K562 (cell line): ENCODE data around the gene C19orf18. TPM values are rescaled to one million over a fixed set of nuclear protein-coding genes. Genes with fewer than 3 reads are reported as not detected.

Experiments
- ATAC-seq: fragments of 200-7000 bp; cut with Tn5 transposase; 3 replicates; pipeline ENCODE4 v1.9.1; 2020; ENCODE audit warnings: moderate library complexity
- BruUV-seq: library from RNA; stranded (reverse); fragments of 400-500 nt; replicated peaks from 2 replicates; lab custom pipeline; 2021; lab: Mats Ljungman, UMichigan
- CTCF ChIA-PET: fragments of 300-600 bp; formaldehyde crosslinking; extraction: SDS; loops from one replicate; lab custom pipeline; 2021; ENCODE audit warnings: low intra/inter-chr PET ratio; lab: Yijun Ruan, JAX
- POLR2A ChIA-PET: fragments of 300-600, 350-650 bp; sonication (Branson Sonifier 250); formaldehyde crosslinking; extraction: SDS; loops from one replicate; lab custom pipeline; 2021; ENCODE audit warnings: antibody characterized with exemption, inconsistent platforms; lab: Yijun Ruan, JAX
- DNase-seq, 4 experiments: peaks; one replicate each; pipeline versions ENCODE4 v3.0.0 to v3.0.0-alpha.2; 2011 to 2018; ENCODE audit warnings: low spot score in 3 of 4, mixed read lengths in 3 of 4; ENCODE audit errors: extremely low read depth in 1 of 4
- FAIRE-seq: peaks from 2 replicates; lab custom pipeline; 2011; peaks lifted over from hg19 to GRCh38; lab: Jason Lieb, UNC
- H2AFZ ChIP-seq: 2 replicates; pipeline ENCODE4 v1.6.0; 2011; ENCODE audit warnings: low read depth, low read length, control low read depth, inconsistent platforms
- H3K27ac ChIP-seq: fragments of 200-600 bp; 3 replicates; pipeline ENCODE4 v1.8.0; 2011; ENCODE audit warnings: low read depth, mild to moderate bottlenecking, control low read depth, inconsistent platforms, low read length, moderate library complexity, mixed read lengths; ENCODE audit errors: extremely low read depth
- H3K27me3 ChIP-seq, 2 experiments: fragments of 300-600 bp in 1 of 2; 2 replicates in 1 of 2; 3 replicates in 1 of 2; pipeline versions ENCODE4 v1.6.0 to v1.8.0; 2011; ENCODE audit warnings: inconsistent platforms in 2 of 2, low read length in 2 of 2, mild to moderate bottlenecking in 1 of 2, mixed read lengths in 1 of 2, moderate library complexity in 1 of 2; ENCODE audit not compliant: control insufficient read depth in 2 of 2, insufficient read depth in 2 of 2
- H3K36me3 ChIP-seq: fragments of 300-600 bp; 3 replicates; pipeline ENCODE4 v1.8.0; 2011; ENCODE audit warnings: mild to moderate bottlenecking, low read length, inconsistent platforms; ENCODE audit not compliant: control insufficient read depth, insufficient read depth
- H3K4me1 ChIP-seq, 2 experiments: fragments of 200-600 bp in 1 of 2; replicated peaks in 1 of 2; 2 replicates in 1 of 2; 3 replicates in 1 of 2; pipeline versions ENCODE4 v1.5.1 to v1.8.0; 2011; ENCODE audit warnings: inconsistent platforms in 2 of 2, low read length in 2 of 2, mild to moderate bottlenecking in 1 of 2, mixed read lengths in 1 of 2, moderate library complexity in 1 of 2; ENCODE audit not compliant: control insufficient read depth in 2 of 2, insufficient read depth in 2 of 2
- H3K4me2 ChIP-seq: 2 replicates; pipeline ENCODE4 v1.6.1; 2011; ENCODE audit warnings: low read length, control low read depth, inconsistent platforms, mixed read lengths; ENCODE audit not compliant: insufficient read depth
- H3K4me3 ChIP-seq: fragments of 200-600 bp; sonication (generic), shearing (Covaris generic); 2 replicates; pipeline ENCODE4 v1.5.1; 2016; ENCODE audit warnings: control low read depth, inconsistent platforms
- H3K79me2 ChIP-seq: fragments of 200-600 bp; 3 replicates; pipeline ENCODE4 v1.8.0; 2011; ENCODE audit warnings: low read length, inconsistent platforms; ENCODE audit not compliant: control insufficient read depth, insufficient read depth
- H3K9ac ChIP-seq, 2 experiments: 2 replicates each; pipeline versions ENCODE4 v1.6.0 to v1.6.1; 2011; ENCODE audit warnings: low read depth in 2 of 2, low read length in 2 of 2, control low read depth in 1 of 2, inconsistent platforms in 1 of 2, mild to moderate bottlenecking in 1 of 2, mixed read lengths in 1 of 2; ENCODE audit not compliant: insufficient read depth in 1 of 2
- H3K9me1 ChIP-seq: one replicate; pipeline ENCODE4 v1.6.0; 2011; ENCODE audit warnings: inconsistent platforms, mild to moderate bottlenecking, low read length, moderate library complexity; ENCODE audit not compliant: control insufficient read depth, insufficient read depth
- H3K9me3 ChIP-seq: replicated peaks from 2 replicates; pipeline ENCODE4 v1.5.1; 2011; ENCODE audit warnings: low read depth, low read length, inconsistent platforms; ENCODE audit not compliant: control insufficient read depth, insufficient read depth
- H4K20me1 ChIP-seq: replicated peaks from 2 replicates; pipeline ENCODE4 v1.6.1; 2011; ENCODE audit warnings: low read length, inconsistent platforms, mixed read lengths; ENCODE audit not compliant: control insufficient read depth, insufficient read depth
- ATF3 ChIP-seq, 2 experiments: fragments of 450-650 bp in 1 of 2; sonication (generic) in 1 of 2; formaldehyde crosslinking in 1 of 2; IDR thresholded peaks in 1 of 2; conservative IDR thresholded peaks in 1 of 2; 2 replicates each; pipeline versions ENCODE4 v1.6.1 to v1.8.1; 2016 to 2023; ENCODE audit warnings: mild to moderate bottlenecking in 2 of 2, moderate library complexity in 2 of 2, inconsistent platforms in 1 of 2, missing genetic modification reagents in 1 of 2
- CTCF ChIP-seq, 3 experiments: IDR thresholded peaks in 2 of 3; conservative IDR thresholded peaks in 1 of 3; 2 replicates each; pipeline ENCODE4 v1.5.1; 2011 to 2012; ENCODE audit warnings: low read length in 3 of 3, mild to moderate bottlenecking in 3 of 3, control low read depth in 2 of 3, improper control_type of control experiment in 1 of 3, inconsistent platforms in 1 of 3, low read depth in 1 of 3, mixed read lengths in 1 of 3, moderate library complexity in 1 of 3; ENCODE audit not compliant: insufficient read depth in 2 of 3
- HSF4 ChIP-seq: fragments of 250-450 bp; sonication (Bioruptor Pico); IDR thresholded peaks from 2 replicates; pipeline ENCODE4 v2.1.2; 2022; ENCODE audit warnings: mild to moderate bottlenecking, moderate library complexity, borderline replicate concordance
- NR2C1 ChIP-seq, 2 experiments: fragments of 450-650 bp; IDR thresholded peaks; 2 replicates each; pipeline ENCODE4 v1.6.1; 2017; ENCODE audit warnings: mild to moderate bottlenecking in 2 of 2, antibody characterized with exemption in 1 of 2, inconsistent platforms in 1 of 2, missing compliant biosample characterization in 1 of 2, missing genetic modification characterization in 1 of 2
- RAD21 ChIP-seq, 2 experiments: fragments of 250-450 bp in 1 of 2; fragments of 450-650 bp in 1 of 2; sonication (Bioruptor Pico) in 1 of 2; formaldehyde crosslinking in 1 of 2; IDR thresholded peaks in 1 of 2; conservative IDR thresholded peaks in 1 of 2; 2 replicates each; pipeline versions ENCODE4 v1.4.0 to v1.8.0; 2020 to 2022; ENCODE audit warnings: mild to moderate bottlenecking in 2 of 2, moderate library complexity in 1 of 2
- REST ChIP-seq, 2 experiments: fragments of 450-650 bp; formaldehyde crosslinking in 1 of 2; IDR thresholded peaks; 2 replicates each; pipeline versions ENCODE4 v1.4.0 to v1.6.1; 2014 to 2020; ENCODE audit warnings: mild to moderate bottlenecking in 2 of 2, borderline replicate concordance in 1 of 2, low read depth in 1 of 2
- WGBS: fragments of 100-300 bp; shearing (Covaris generic); methylation state at CpG from one replicate; pipeline ENCODE4 v1.1.6; 2016; ENCODE audit warnings: low coverage, mixed read lengths; ENCODE audit not compliant: insufficient coverage; ENCODE audit errors: missing lambda C conversion rate; 5-methylcytosine and 5-hydroxymethylcytosine counted together
- in situ Hi-C: fragments of 300-500 bp; cut with MboI; formaldehyde crosslinking; loops from 4 replicates; pipeline ENCODE4 v1.15.0; 2018; ENCODE audit warnings: inconsistent platforms, mixed read lengths
- intact Hi-C: fragments of 100-400 bp; cut with micrococcal nuclease; formaldehyde crosslinking; loops from 2 replicates; pipeline ENCODE4 v1.14.2; 2022
- polyA plus RNA-seq, 8 experiments: library from polyadenylated mRNA; depleted of rRNA in 4 of 8; stranded (reverse) in 5 of 8; unstranded in 3 of 8; fragments of >200 nt; fragmentation: Nextera tagmentation in 2 of 8; fragmentation: Illumina TruSeq in 1 of 8; extraction: Ambion mirVana in 2 of 8; extraction: Trizol in 1 of 8; gene quantifications; 2 replicates each; pipeline versions ENCODE4 v1.2.1 to v1.2.3, GENCODE V29; 2011 to 2014; ENCODE audit warnings: inconsistent platforms in 1 of 8, missing spikeins in 1 of 8
- total RNA-seq, 7 experiments: library from RNA; depleted of rRNA in 6 of 7; stranded (reverse); fragments of >200 nt in 6 of 7; fragmentation: Illumina TruSeq in 2 of 7; extraction: Trizol in 2 of 7; gene quantifications; 2 replicates each; pipeline versions ENCODE4 v1.2.1 to v1.2.3, GENCODE V29; 2011 to 2021; ENCODE audit warnings: low replicate concordance in 1 of 7

The C19orf18 gene
- total and polyA plus RNA-seq, 9 of the 15 experiments (the other 6 are each of a cell fraction or from before 2014, with no cell fraction given), result not detected

GRCh38 chr19:58021541-58022282, 47.4 kb upstream of the C19orf18 start:
- peak; percentile 37 to 62 (median 58) for DNase-seq
- H3K4me2 ChIP-seq, result no peak overlapping the region
- peak in 1 of 2 experiments; percentile 63; a peak in 2 of 4 replicates for TF ChIP-seq RAD21 (CRISPR knock-in tag; conservative IDR thresholded peaks at IDR 0.05 in 1 of 2, IDR thresholded peaks at IDR 0.05 in 1 of 2)
- 0 out of 2 replicates have a peak, but pooled peaks have one; percentile 35 for TF ChIP-seq ATF3 (IDR thresholded peaks at IDR 0.05)
- no peak for TF ChIP-seq ATF3 (CRISPR knock-in tag; conservative IDR thresholded peaks at IDR 0.05)
- TF ChIP-seq NR2C1 (IDR thresholded peaks at IDR 0.05), result peak; percentile 54; the same call in 1 of the 2 replicates
- 0 out of 2 replicates have a peak, but pooled peaks have one; percentile 41 for TF ChIP-seq NR2C1 (tag; IDR thresholded peaks at IDR 0.05)
- peak; percentile 38 to 54 (median 51) for TF ChIP-seq CTCF (IDR thresholded peaks at IDR 0.05 in 2 of 3, conservative IDR thresholded peaks at IDR 0.05 in 1 of 3; ENCODE audit: insufficient read depth in 2 of 3, low read depth in 1 of 3, low read length in 3 of 3)
- peak; percentile 39; the same call in 1 of the 2 replicates for TF ChIP-seq REST (IDR thresholded peaks at IDR 0.05; ENCODE audit: borderline replicate concordance)
- TF ChIP-seq REST (CRISPR knock-in tag; IDR thresholded peaks at IDR 0.05; ENCODE audit: low read depth), result no peak
- no peak for TF ChIP-seq HSF4 (CRISPR knock-in tag)

More at GRCh38 chr19:58021541-58022282, 47.4 kb upstream of the C19orf18 start:
- H3K27ac ChIP-seq, result no peak overlapping the region
- no peak overlapping the region for H3K4me3 ChIP-seq
- H3K9ac ChIP-seq, result no peak overlapping the region
- no peaks in the 10 kb centered on the region for H3K79me2 ChIP-seq
- H3K27me3 ChIP-seq, result no peaks in the 10 kb centered on the region
- no peaks in the 10 kb centered on the region for H3K36me3 ChIP-seq
- no peak overlapping the region for H2AFZ ChIP-seq
- BruUV-seq, result no TSS peak
- ATAC-seq, result peak; percentile 73
- no peaks in the 10 kb centered on the region; the same call in 1 of the 2 replicates for H3K9me3 ChIP-seq
- H3K9me1 ChIP-seq, result no peaks in the 10 kb centered on the region
- no peaks in the 10 kb centered on the region for H3K4me1 ChIP-seq
- ChIA-PET CTCF (no interaction called here), POLR2A (no interaction called here)
- in situ Hi-C loops, result loop anchor here (10.0 kb wide), 1 partner anchor 133 kb away; the partner anchor contains the start of gene ZNF329
- intact Hi-C loops, result no loop called here
- H4K20me1 ChIP-seq, result no peaks in the 10 kb centered on the region
- FAIRE-seq, result no peak
- 7% methylated on average over 30 of the region's 30 CpGs for WGBS
